HG03521 (cell line): ENCODE data around the gene USP51.
"Not testable (repeated sequence)": the region's sequence is repeated elsewhere in the genome, so short reads cannot be mapped to it uniquely, and the experiment has no call there.

Experiments
- ATAC-seq: cut with Tn5 transposase; IDR thresholded peaks from one replicate; pipeline ENCODE4 v1.9.1; 2021; ENCODE audit warnings: mild to moderate bottlenecking, moderate library complexity; ENCODE audit not compliant: unreplicated experiment

Gene USP51

GRCh38 chrX:55489314-55490009 is at the start of gene USP51:
Gene USP51, minus strand, starts transcription at chrX:55489848. Its CDS starts 909 bp downstream, at chrX:55488939.
- peak; percentile 41 for ATAC-seq

DNA sequence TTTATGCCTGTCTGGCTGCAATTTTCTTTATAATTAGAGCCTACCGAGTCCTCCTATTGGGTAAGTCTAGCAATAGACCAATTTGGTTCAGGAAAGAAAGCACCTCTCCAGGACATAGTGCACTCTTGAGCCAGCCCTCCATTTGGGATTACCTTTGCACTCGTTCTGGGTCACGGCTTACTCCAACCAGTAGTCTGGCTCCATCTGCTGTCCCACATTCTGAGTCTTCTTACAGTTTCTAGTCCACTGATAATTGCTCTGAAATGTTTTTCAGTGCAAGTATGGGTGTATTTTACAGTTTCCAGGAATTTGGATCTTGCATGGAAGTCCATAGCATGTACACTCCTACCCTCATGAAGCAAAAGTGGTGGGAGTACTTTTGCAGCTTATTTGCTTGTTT is 34.8 kb upstream of the USP51 start:
- no peak for ATAC-seq

DNA sequence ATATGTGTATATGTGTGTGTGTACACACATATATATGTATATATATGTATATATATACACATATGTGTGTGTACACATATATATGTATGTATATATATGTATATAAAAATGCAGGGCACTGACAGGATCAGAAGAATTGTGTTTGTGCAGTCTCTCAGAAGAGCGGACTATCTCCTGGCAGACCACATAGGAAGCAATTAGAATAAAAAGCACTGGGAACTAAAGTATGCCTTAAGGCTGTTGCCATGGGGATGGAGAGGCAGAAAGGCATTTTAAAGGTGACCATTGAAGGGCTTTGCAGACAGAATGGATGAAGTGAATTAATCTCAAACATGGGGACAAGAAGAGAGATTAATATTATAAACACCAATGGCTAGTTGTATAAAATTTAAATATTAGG is 33.7 kb upstream of the USP51 start:
- no peak for ATAC-seq

GRCh38 chrX:55522596-55523276 is 33.1 kb upstream of the USP51 start:
- no peak for ATAC-seq

DNA sequence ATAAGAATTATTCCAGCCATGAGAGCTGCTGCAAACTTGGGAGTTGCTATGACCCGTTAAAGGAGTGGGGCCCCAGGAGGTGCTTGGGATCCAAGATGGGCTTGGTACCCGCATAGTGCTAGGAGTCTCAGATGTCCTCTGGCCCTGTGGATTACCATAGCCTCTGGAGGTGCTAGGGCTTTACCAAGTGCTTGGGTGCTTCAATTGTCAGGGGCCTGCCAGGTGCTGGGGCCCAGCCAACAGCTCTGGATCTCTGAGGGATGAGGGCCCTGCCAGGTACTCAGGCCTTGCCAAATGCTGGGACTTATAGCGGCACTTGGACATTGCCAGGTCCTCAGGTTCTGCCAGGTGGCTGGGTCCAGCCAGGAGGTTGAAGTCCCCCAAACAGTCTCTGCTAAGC is 32.0 kb upstream of the USP51 start:
- no peak for ATAC-seq

DNA sequence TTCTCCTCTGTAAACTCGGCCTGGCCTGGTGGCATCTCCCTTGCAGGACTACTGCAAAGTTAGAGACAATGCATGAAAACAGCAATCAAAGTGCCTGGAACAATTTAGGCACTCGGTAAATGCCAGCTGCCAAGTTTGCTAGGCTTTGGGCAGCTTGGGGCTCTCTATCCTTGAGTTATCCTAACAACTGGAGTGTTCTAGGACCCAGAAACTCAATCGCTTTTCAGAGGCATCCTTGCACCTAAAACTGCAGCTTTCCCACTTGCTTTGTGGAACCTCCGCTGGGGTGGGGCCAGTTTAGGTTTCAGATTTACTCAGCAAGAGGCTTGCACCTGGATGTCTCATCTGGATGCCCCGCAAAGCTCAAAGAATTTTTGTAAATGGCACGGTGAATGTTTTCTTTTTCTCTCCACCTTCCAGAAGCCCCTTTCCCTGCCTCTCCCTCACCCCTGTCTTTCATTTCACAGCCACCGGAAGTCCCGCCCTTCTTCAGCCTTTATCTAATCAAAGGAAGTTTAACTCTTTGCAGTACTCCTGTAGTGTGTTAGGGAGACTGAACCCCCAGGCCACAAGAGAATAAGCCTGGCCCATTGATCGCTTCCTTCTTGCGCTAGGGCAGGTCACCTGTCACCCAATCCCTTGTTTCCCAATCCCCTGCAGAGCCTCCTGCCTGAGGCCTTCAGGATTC is 27.3 kb upstream of the USP51 start:
- not testable (repeated sequence) for ATAC-seq

GRCh38 chrX:55513045-55513737 is 23.5 kb upstream of the USP51 start:
- not testable (repeated sequence) for ATAC-seq

DNA sequence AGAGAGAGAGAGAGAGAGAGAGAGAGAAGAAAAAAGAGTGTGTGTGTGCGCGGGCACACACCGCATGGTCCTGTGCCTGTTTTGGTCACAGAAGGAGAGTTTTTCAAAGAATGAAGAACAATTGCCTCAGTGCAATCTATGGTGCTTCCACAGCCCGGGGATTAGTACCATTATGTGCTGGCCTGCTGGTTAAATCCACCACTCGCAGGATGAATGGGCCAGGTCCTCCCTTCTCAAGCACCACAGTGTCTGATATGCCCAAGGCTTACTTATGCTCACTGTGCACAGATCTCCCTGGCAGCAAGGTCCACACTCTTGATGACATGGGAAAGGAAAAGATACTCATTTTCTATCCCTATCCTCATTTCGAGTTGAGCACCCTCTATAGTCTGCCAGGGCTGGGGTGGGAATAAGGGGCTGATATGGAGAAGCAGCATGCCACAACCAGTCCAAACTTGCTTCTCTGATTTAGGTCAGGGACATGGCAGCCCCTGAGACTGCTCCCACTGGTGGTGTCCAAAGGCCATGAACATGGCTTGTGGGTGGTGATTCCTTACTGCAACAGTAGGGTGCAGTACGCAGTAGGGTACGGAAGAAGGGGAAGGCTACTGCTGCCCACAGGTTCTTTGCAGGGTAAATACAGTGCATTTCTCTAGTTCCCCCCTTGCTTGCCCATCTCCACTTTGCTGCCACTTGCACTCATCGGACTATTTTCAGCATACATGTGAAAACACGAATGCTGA is 18.9 kb upstream of the USP51 start:
- not testable (repeated sequence) for ATAC-seq

- ATAC-seq: not testable (repeated sequence)
Observed at GRCh38 chrX:55507699-55508098, 18.1 kb upstream of the USP51 start.

DNA sequence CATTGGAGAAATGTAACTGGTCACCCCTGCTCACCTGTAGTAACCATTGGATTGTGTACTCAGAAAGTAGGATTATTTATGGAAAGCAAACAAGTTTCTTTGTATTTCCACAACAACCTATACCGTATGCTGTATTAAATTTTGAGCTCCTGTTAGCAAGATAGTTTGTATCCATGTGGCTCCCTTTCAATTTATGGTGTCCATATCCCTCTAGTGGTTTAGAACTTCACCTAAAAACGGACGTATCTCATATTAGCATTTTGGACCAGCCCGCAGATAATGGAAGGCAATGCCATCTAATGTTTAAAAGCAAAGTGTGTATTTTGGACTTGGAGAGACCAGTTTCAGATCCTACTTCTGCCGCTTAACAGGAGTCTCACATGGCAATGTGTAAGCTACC is 17.4 kb upstream of the USP51 start:
- not testable (repeated sequence) for ATAC-seq

DNA sequence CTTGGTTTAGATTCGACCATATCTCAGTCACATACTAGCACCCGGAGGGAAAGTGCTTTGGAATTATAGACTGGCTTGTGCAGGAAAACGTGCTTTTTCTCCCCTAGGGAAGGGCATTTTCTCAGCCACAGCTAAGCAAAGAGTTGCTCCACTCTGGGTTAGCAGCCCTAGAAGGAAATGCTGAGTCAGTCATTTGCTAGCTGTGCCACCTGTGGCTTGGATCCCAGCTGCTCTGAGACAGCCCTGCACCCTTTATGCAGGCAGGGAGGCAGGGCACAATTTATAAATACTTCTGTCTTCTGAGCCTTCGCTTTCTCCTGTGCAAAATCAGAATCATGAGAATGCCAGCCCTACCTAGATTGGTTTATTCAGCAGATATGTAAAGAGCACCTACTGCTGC is 1.3 kb upstream of the USP51 start:
- ATAC-seq: no peak

GRCh38 chrX:55490121-55490520 is 473 bp upstream of the USP51 start:
- no peak for ATAC-seq

- peak; percentile 47 for ATAC-seq
Observed at GRCh38 chrX:55488593-55489313, 895 bp downstream of the USP51 start.

- no peak for ATAC-seq
Observed at GRCh38 chrX:55488006-55488592, 1.5 kb downstream of the USP51 start.

DNA sequence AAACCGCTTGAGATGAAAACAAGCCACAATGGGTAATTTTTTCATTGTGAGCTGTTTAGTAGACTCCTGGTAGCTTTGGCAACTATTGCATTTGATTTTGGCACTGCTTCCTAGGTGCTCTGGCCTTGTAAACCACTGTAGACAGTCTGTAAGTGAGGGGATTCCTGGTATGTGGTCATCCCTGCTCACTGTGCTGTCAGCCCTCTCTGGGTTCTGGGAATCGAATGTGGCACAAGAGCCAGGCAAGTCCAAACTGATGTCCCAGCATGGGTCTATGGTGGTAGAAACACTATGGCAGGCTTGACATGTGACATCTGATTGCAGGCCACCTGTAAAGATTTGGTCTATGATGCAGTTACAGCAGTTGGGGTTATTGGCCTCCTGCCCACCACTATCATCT is 2.5 kb downstream of the USP51 start:
- ATAC-seq: no peak

DNA sequence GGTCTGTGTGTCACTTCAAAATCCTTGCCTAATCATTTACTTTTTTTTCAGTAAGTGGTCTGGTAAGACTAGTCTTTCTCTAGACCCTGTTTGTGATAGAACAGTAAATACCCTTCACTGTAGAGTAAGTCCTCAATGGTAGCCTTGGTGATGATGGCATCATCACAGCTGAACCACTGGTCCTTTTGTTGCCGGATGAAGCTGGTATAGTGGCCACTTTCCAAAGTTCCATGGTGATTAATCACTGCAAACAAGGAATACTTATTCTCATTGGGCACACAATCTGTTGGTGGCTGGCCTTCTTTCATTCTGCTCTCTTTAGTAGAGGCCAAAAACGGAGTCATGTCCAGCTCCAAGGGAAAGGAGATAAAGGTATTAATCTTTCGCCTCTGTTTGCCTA is 2.9 kb downstream of the USP51 start:
- ATAC-seq: no peak

GRCh38 chrX:55484948-55485347 is 4.7 kb downstream of the USP51 start:
- no peak for ATAC-seq

GRCh38 chrX:55480390-55481062 is 9.1 kb downstream of the USP51 start:
- ATAC-seq: no peak

- not testable (repeated sequence) for ATAC-seq
Observed at GRCh38 chrX:55479956-55480355, 9.7 kb downstream of the USP51 start.
